ENCODE measurements around the gene GAK. TPM values are rescaled to one million over a fixed set of nuclear protein-coding genes. Genes with fewer than 3 reads are reported as not detected.

The GAK gene
- polyA plus RNA-seq, 1 donor from 2014 or later = 58.8 TPM

GRCh38 chr4:882646-883045, 49.5 kb downstream of the GAK start:
- Histone ChIP-seq H3K9ac (ENCODE audit: low read length) (no peak overlapping the region), H3K9me3 (ENCODE audit: low read length) (no peaks in the 10 kb centered on the region), H3K79me2 (replicated peaks; ENCODE audit: insufficient read depth, low read length) (no peaks in the 10 kb centered on the region), H3K36me3 (ENCODE audit: insufficient read depth, low read length) (no peaks in the 10 kb centered on the region), H3K4me3 (ENCODE audit: low read length) (no peak overlapping the region), H2AFZ (ENCODE audit: low read depth, low read length) (no peak overlapping the region), H3F3A (ENCODE audit: insufficient read depth, low read length, poor library complexity, severe bottlenecking) (no peaks in the 10 kb centered on the region), H3K27ac (ENCODE audit: low read length) (no peak overlapping the region), H3K27me3 (ENCODE audit: insufficient read depth, low read depth, low read length) (no peaks in the 10 kb centered on the region), H4K20me1 (ENCODE audit: insufficient read depth) (no peaks in the 10 kb centered on the region), H3K4me2 (ENCODE audit: low read length) (no peak overlapping the region), H3K9me2 (ENCODE audit: insufficient read depth, low read length) (no peaks in the 10 kb centered on the region)
- TF ChIP-seq EP300 (conservative IDR thresholded peaks at IDR 0.05; ENCODE audit: poor library complexity, severe bottlenecking) (no peak), REST (IDR thresholded peaks at IDR 0.05; ENCODE audit: borderline replicate concordance) (no peak), TAF1 (IDR thresholded peaks at IDR 0.05; ENCODE audit: low read depth) (no peak), POLR2AphosphoS5 (IDR thresholded peaks at IDR 0.05) (no peak), SMC3 (conservative IDR thresholded peaks at IDR 0.05; ENCODE audit: poor library complexity) (no peak), CTCF (IDR thresholded peaks at IDR 0.05; ENCODE audit: poor library complexity, severe bottlenecking) (no peak), EZH2 (IDR thresholded peaks at IDR 0.05; ENCODE audit: borderline replicate concordance, insufficient read depth, low read length, poor library complexity, severe bottlenecking) (no peak), MXI1 (conservative IDR thresholded peaks at IDR 0.05; ENCODE audit: poor library complexity, severe bottlenecking) (no peak), RAD21 (conservative IDR thresholded peaks at IDR 0.05) (no peak)

- Histone ChIP-seq H3K9me2 (ENCODE audit: insufficient read depth, low read length) (no peaks in the 10 kb centered on the region), H3K9me3 (ENCODE audit: low read length) (no peaks in the 10 kb centered on the region), H3F3A (ENCODE audit: insufficient read depth, low read length, poor library complexity, severe bottlenecking) (no peaks in the 10 kb centered on the region), H3K27me3 (ENCODE audit: insufficient read depth, low read depth, low read length) (no peaks in the 10 kb centered on the region), H3K4me2 (ENCODE audit: low read length) (no peak overlapping the region), H3K79me2 (replicated peaks; ENCODE audit: insufficient read depth, low read length) (no peaks in the 10 kb centered on the region), H3K27ac (ENCODE audit: low read length) (no peak overlapping the region), H4K20me1 (ENCODE audit: insufficient read depth) (no peaks in the 10 kb centered on the region), H3K4me3 (ENCODE audit: low read length) (no peak overlapping the region), H3K36me3 (ENCODE audit: insufficient read depth, low read length) (no peaks in the 10 kb centered on the region), H2AFZ (ENCODE audit: low read depth, low read length) (no peak overlapping the region), H3K9ac (ENCODE audit: low read length) (no peak overlapping the region)
- no peak for TF ChIP-seq EZH2 (IDR thresholded peaks at IDR 0.05; ENCODE audit: borderline replicate concordance, insufficient read depth, low read length, poor library complexity, severe bottlenecking)
- no peak for TF ChIP-seq TAF1 (IDR thresholded peaks at IDR 0.05; ENCODE audit: low read depth)
- TF ChIP-seq EP300 (conservative IDR thresholded peaks at IDR 0.05; ENCODE audit: poor library complexity, severe bottlenecking) = no peak
- TF ChIP-seq MXI1 (conservative IDR thresholded peaks at IDR 0.05; ENCODE audit: poor library complexity, severe bottlenecking) = no peak
- no peak for TF ChIP-seq POLR2AphosphoS5 (IDR thresholded peaks at IDR 0.05)
- TF ChIP-seq SMC3 (conservative IDR thresholded peaks at IDR 0.05; ENCODE audit: poor library complexity) = no peak
- no peak for TF ChIP-seq REST (IDR thresholded peaks at IDR 0.05; ENCODE audit: borderline replicate concordance)
- no peak for TF ChIP-seq CTCF (IDR thresholded peaks at IDR 0.05; ENCODE audit: poor library complexity, severe bottlenecking)
- TF ChIP-seq RAD21 (conservative IDR thresholded peaks at IDR 0.05) = no peak
Measured at GRCh38 chr4:881709-882108, 50.4 kb downstream of the GAK start.
